Panc1 (cell line): ENCODE data around the gene PLOD3. TPM values are rescaled to one million over a fixed set of nuclear protein-coding genes. Genes with fewer than 3 reads are reported as not detected.
"Not testable (repeated sequence)": the region's sequence is repeated elsewhere in the genome, so short reads cannot be mapped to it uniquely, and the experiment has no call there.

Source experiments
- ATAC-seq: fragments of 200-7000 bp; cut with Tn5 transposase; 2 replicates; pipeline ENCODE4 v1.9.1; 2020; ENCODE audit warnings: mild to moderate bottlenecking, moderate library complexity
- BruUV-seq: library from RNA; stranded (reverse); fragments of 400-500 nt; replicated peaks from 2 replicates; lab custom pipeline; 2021; lab: Mats Ljungman, UMichigan
- CTCF ChIA-PET: fragments of 300-600 bp; sonication (Branson Sonifier 250); formaldehyde crosslinking; loops from one replicate; lab custom pipeline; 2022; ENCODE audit warnings: antibody characterized with exemption; lab: Charles Lee
- POLR2A ChIA-PET: fragments of 300-600 bp; sonication (Branson Sonifier 250); formaldehyde crosslinking; loops from one replicate; lab custom pipeline; 2022; ENCODE audit warnings: antibody characterized with exemption; lab: Charles Lee
- DNase-seq: peaks from one replicate; pipeline ENCODE4 v3.0.0-alpha.2; 2010; ENCODE audit warnings: low read depth, low spot score
- H3K27ac ChIP-seq: 2 replicates; pipeline ENCODE4 v1.5.1; 2011; ENCODE audit warnings: mild to moderate bottlenecking, low read length, inconsistent platforms
- H3K27me3 ChIP-seq: fragments of 200-500 bp; sonication (Bioruptor generic); 2 replicates; pipeline ENCODE4 v1.6.0; 2014; ENCODE audit warnings: low read length, inconsistent platforms; ENCODE audit not compliant: control insufficient read depth, insufficient read depth
- H3K36me3 ChIP-seq: fragments of 200-500 bp; sonication (Bioruptor generic); 2 replicates; pipeline ENCODE4 v1.5.1; 2014; ENCODE audit warnings: inconsistent platforms, mild to moderate bottlenecking, low read length, moderate library complexity; ENCODE audit not compliant: control insufficient read depth, insufficient read depth
- H3K4me1 ChIP-seq: 2 replicates; pipeline ENCODE4 v1.5.1; 2011; ENCODE audit warnings: inconsistent platforms, mild to moderate bottlenecking, low read length, moderate library complexity; ENCODE audit not compliant: control insufficient read depth, insufficient read depth
- H3K4me3 ChIP-seq, 2 experiments: 2 replicates each; pipeline ENCODE4 v1.5.1; 2011 to 2012; ENCODE audit warnings: low read depth in 2 of 2, low read length in 2 of 2, mild to moderate bottlenecking in 2 of 2, inconsistent platforms in 1 of 2, moderate library complexity in 1 of 2
- H3K9me3 ChIP-seq: fragments of 200-500 bp; sonication (Bioruptor generic); 2 replicates; pipeline ENCODE4 v1.5.1; 2014; ENCODE audit warnings: low read depth, mild to moderate bottlenecking, inconsistent platforms, low read length, moderate library complexity; ENCODE audit not compliant: control insufficient read depth, insufficient read depth
- CTCF ChIP-seq: fragments of 450-650 bp; IDR thresholded peaks from 2 replicates; pipeline ENCODE4 v1.5.1; 2017; ENCODE audit warnings: mild to moderate bottlenecking
- POLR2AphosphoS5 ChIP-seq: IDR thresholded peaks from 2 replicates; pipeline ENCODE4 v1.6.1; 2012; ENCODE audit warnings: mild to moderate bottlenecking, low read depth, low read length, moderate library complexity
- REST ChIP-seq, 2 experiments: IDR thresholded peaks; 2 replicates each; pipeline ENCODE4 v1.6.1; 2011 to 2012; ENCODE audit warnings: low read depth in 2 of 2, control low read depth in 1 of 2, low read length in 1 of 2, mild to moderate bottlenecking in 1 of 2, moderate library complexity in 1 of 2; ENCODE audit not compliant: insufficient read depth in 1 of 2
- SIN3A ChIP-seq: IDR thresholded peaks from 2 replicates; pipeline ENCODE4 v1.6.1; 2012; ENCODE audit warnings: low read depth, mild to moderate bottlenecking, low read length, moderate library complexity, borderline replicate concordance; ENCODE audit not compliant: insufficient read depth
- TCF7L2 ChIP-seq: IDR thresholded peaks from 2 replicates; pipeline ENCODE4 v1.6.1; 2011; ENCODE audit warnings: mild to moderate bottlenecking, low read depth, low read length, inconsistent platforms
- in situ Hi-C: cut with HindIII; loops from 2 replicates; pipeline ENCODE4 v1.10.0; 2016; ENCODE audit warnings: low sequenced_read_pairs, low pct_unique_long_range_greater_than_20kb
- intact Hi-C: fragments of 100-400 bp; cut with micrococcal nuclease; formaldehyde crosslinking; loops from one replicate; pipeline ENCODE4 v1.10.0; 2022; ENCODE audit not compliant: unreplicated experiment
- total RNA-seq: library from RNA; stranded (reverse); gene quantifications from one replicate; pipeline ENCODE4 v1.2.1, GENCODE V29; 2021; ENCODE audit not compliant: unreplicated experiment

The PLOD3 gene
- total RNA-seq, 1 experiment from 2014 or later: 93.0 TPM

GRCh38 chr7:101207459-101207858, 9.9 kb downstream of the PLOD3 start:
- H3K4me1 ChIP-seq: no peaks in the 10 kb centered on the region
- ATAC-seq (no peak), DNase-seq (no peak)
- intact Hi-C loops: no loop called here
- H3K27me3 ChIP-seq: no peaks in the 10 kb centered on the region
- TF ChIP-seq SIN3A (no peak), TCF7L2 (no peak), CTCF (no peak), POLR2AphosphoS5 (no peak), REST (IDR thresholded peaks at IDR 0.05; ENCODE audit: insufficient read depth in 1 of 2, low read depth in 2 of 2, low read length in 1 of 2) (no peak)
- no peak overlapping the region for H3K4me3 ChIP-seq
- CTCF ChIA-PET: no interaction called here
- H3K9me3 ChIP-seq: no peaks in the 10 kb centered on the region
- in situ Hi-C loops: no loop called here
- no peaks in the 10 kb centered on the region for H3K36me3 ChIP-seq
- no peak overlapping the region for H3K27ac ChIP-seq
- no TSS peak for BruUV-seq
- POLR2A ChIA-PET: interaction anchor here (0.6 kb wide), 1 partner anchor 33 kb away, joined by 6 read pairs; no protein-coding TSS in a partner anchor

GRCh38 chr7:101206665-101207042, 10.7 kb downstream of the PLOD3 start:
- no peak for TF ChIP-seq TCF7L2

GRCh38 chr7:101205901-101206664, 11.3 kb downstream of the PLOD3 start:
- Histone ChIP-seq H3K27ac (no peak overlapping the region), H3K9me3 (no peaks in the 10 kb centered on the region), H3K4me3 (no peak overlapping the region), H3K4me1 (no peaks in the 10 kb centered on the region), H3K27me3 (no peaks in the 10 kb centered on the region), H3K36me3 (no peaks in the 10 kb centered on the region)
- ChIA-PET CTCF (no interaction called here), POLR2A (no interaction called here)
- DNase-seq: no peak
- intact Hi-C loops (no loop called here), in situ Hi-C loops (no loop called here)
- BruUV-seq: no TSS peak
- ATAC-seq: no peak
- TF ChIP-seq TCF7L2: no peak
- no peak for TF ChIP-seq SIN3A
- no peak for TF ChIP-seq POLR2AphosphoS5
- no peak for TF ChIP-seq CTCF

More at GRCh38 chr7:101206665-101207042, 10.7 kb downstream of the PLOD3 start:
- DNase-seq (no peak), ATAC-seq (no peak)
- POLR2A ChIA-PET: no interaction called here
- Histone ChIP-seq H3K36me3 (no peaks in the 10 kb centered on the region), H3K9me3 (no peaks in the 10 kb centered on the region), H3K27me3 (no peaks in the 10 kb centered on the region), H3K4me1 (no peaks in the 10 kb centered on the region), H3K4me3 (no peak overlapping the region), H3K27ac (no peak overlapping the region)
- in situ Hi-C loops (no loop called here), intact Hi-C loops (no loop called here)
- CTCF ChIA-PET: no interaction called here
- BruUV-seq: no TSS peak

- H3K4me1 ChIP-seq, POLR2A ChIA-PET, H3K36me3 ChIP-seq, H3K27me3 ChIP-seq, ATAC-seq, H3K9me3 ChIP-seq, BruUV-seq, DNase-seq, H3K27ac ChIP-seq, H3K4me3 ChIP-seq, in situ Hi-C loops, intact Hi-C loops: not testable (repeated sequence)
- CTCF ChIA-PET: interaction anchor here (0.5 to 0.6 kb wide), 2 partner anchors 62 to 119 kb away, joined by 4 to 6 read pairs; no protein-coding TSS in a partner anchor
Observed at GRCh38 chr7:101203740-101204738, 13.3 kb downstream of the PLOD3 start.
